MM.1S (cell line): Measurements from ENCODE around the gene SH2D4B.

ENCODE experiments used
- DNase-seq: peaks from one replicate; pipeline ENCODE4 v3.0.0-alpha.2; 2015
- H2AFZ ChIP-seq: fragments of 300-600 bp; sonication (generic); 2 replicates; pipeline ENCODE4 v1.6.0; 2016; ENCODE audit warnings: antibody characterized with exemption, low read length
- H3F3A ChIP-seq: fragments of 300-600 bp; sonication (generic); 2 replicates; pipeline ENCODE4 v1.6.1; 2016; ENCODE audit warnings: mild to moderate bottlenecking, antibody characterized with exemption, low read length, moderate library complexity, mixed read lengths; ENCODE audit not compliant: insufficient read depth
- H3K27ac ChIP-seq: fragments of 300-600 bp; sonication (generic); 2 replicates; pipeline ENCODE4 v1.5.1; 2016; ENCODE audit warnings: mild to moderate bottlenecking, low read length
- H3K27me3 ChIP-seq: fragments of 300-600 bp; sonication (generic); replicated peaks from 2 replicates; pipeline ENCODE4 v1.6.0; 2016; ENCODE audit warnings: low read length; ENCODE audit not compliant: insufficient read depth
- H3K36me3 ChIP-seq: fragments of 300-600 bp; sonication (generic); replicated peaks from 2 replicates; pipeline ENCODE4 v1.6.1; 2016; ENCODE audit warnings: mild to moderate bottlenecking, low read length, mixed read lengths; ENCODE audit not compliant: insufficient read depth
- H3K4me1 ChIP-seq: fragments of 300-600 bp; sonication (generic); 2 replicates; pipeline ENCODE4 v1.6.1; 2016; ENCODE audit warnings: low read length, mixed read lengths
- H3K4me2 ChIP-seq: fragments of 300-600 bp; sonication (generic); 2 replicates; pipeline ENCODE4 v1.6.0; 2016; ENCODE audit warnings: low read depth, low read length
- H3K4me3 ChIP-seq: fragments of 300-600 bp; sonication (generic); 2 replicates; pipeline ENCODE4 v1.5.1; 2016; ENCODE audit warnings: low read length, mixed read lengths
- H3K79me2 ChIP-seq: fragments of 300-600 bp; sonication (generic); 2 replicates; pipeline ENCODE4 v1.6.1; 2016; ENCODE audit warnings: mixed run types, low read length, mixed read lengths
- H3K9ac ChIP-seq: fragments of 300-600 bp; sonication (generic); 2 replicates; pipeline ENCODE4 v1.6.1; 2016; ENCODE audit warnings: low read length, mixed read lengths
- H3K9me2 ChIP-seq: fragments of 300-600 bp; sonication (generic); replicated peaks from 2 replicates; pipeline ENCODE4 v1.6.1; 2016; ENCODE audit warnings: mild to moderate bottlenecking, low read length, mixed read lengths; ENCODE audit not compliant: insufficient read depth
- H3K9me3 ChIP-seq: fragments of 300-600 bp; sonication (generic); replicated peaks from 2 replicates; pipeline ENCODE4 v1.6.1; 2016; ENCODE audit warnings: mild to moderate bottlenecking, low read length, mixed read lengths; ENCODE audit not compliant: insufficient read depth
- H4K20me1 ChIP-seq: fragments of 300-600 bp; sonication (generic); 2 replicates; pipeline ENCODE4 v1.6.1; 2016; ENCODE audit warnings: mild to moderate bottlenecking, low read length, moderate library complexity, mixed read lengths; ENCODE audit not compliant: insufficient read depth
- EZH2 ChIP-seq: fragments of 300-600 bp; sonication (generic); optimal IDR thresholded peaks from 2 replicates; pipeline ENCODE3; 2017; ENCODE audit warnings: low read depth, mild to moderate bottlenecking, antibody characterized with exemption, low read length, mixed read lengths
- EZH2phosphoT487 ChIP-seq: fragments of 300-600 bp; sonication (generic); IDR thresholded peaks from 2 replicates; pipeline ENCODE4 v1.6.1; 2018; ENCODE audit warnings: antibody characterized with exemption, low read length
- TF ChIP-seq, protein P1 (sequence below): fragments of 300-600 bp; sonication (generic); IDR thresholded peaks from 2 replicates; pipeline ENCODE4 v1.5.1; 2016; ENCODE audit warnings: antibody characterized with exemption, low read length, mixed read lengths

Gene SH2D4B

DNA sequence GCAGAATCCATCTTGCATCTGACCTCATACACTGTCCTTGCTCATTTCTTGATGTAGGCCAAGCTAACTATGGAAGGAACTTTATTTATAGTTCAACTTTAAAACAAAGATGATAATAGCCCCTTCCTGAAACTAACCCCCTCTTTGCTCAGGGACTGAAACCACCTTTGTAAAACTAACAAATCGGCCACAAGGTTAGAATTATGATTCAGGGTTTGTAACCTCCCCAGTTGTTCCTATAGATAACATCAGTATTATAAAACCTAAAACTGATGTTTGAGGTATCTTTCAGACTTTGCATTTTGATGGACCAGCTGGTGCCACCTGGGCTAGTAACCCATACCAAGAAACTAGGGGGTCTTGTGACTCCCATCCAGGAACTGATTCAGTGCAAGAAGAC, 143.4 kb downstream of the SH2D4B start:
- TF ChIP-seq EZH2phosphoT487 (no peak), EZH2 (no peak)
- TF ChIP-seq, protein P1, sequence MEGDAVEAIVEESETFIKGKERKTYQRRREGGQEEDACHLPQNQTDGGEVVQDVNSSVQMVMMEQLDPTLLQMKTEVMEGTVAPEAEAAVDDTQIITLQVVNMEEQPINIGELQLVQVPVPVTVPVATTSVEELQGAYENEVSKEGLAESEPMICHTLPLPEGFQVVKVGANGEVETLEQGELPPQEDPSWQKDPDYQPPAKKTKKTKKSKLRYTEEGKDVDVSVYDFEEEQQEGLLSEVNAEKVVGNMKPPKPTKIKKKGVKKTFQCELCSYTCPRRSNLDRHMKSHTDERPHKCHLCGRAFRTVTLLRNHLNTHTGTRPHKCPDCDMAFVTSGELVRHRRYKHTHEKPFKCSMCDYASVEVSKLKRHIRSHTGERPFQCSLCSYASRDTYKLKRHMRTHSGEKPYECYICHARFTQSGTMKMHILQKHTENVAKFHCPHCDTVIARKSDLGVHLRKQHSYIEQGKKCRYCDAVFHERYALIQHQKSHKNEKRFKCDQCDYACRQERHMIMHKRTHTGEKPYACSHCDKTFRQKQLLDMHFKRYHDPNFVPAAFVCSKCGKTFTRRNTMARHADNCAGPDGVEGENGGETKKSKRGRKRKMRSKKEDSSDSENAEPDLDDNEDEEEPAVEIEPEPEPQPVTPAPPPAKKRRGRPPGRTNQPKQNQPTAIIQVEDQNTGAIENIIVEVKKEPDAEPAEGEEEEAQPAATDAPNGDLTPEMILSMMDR = no peak
- no peaks in the 10 kb centered on the region for H3K9me2 ChIP-seq
- H3K4me3 ChIP-seq = no peak overlapping the region
- no peak overlapping the region for H3K4me2 ChIP-seq
- no peak for DNase-seq
- H3K79me2 ChIP-seq = no peaks in the 10 kb centered on the region
- H3F3A ChIP-seq = no peaks in the 10 kb centered on the region
- no peaks in the 10 kb centered on the region for H3K27me3 ChIP-seq
- H3K27ac ChIP-seq = no peak overlapping the region
- H3K9ac ChIP-seq = no peak overlapping the region
- H2AFZ ChIP-seq = no peak overlapping the region
- no peaks in the 10 kb centered on the region for H3K9me3 ChIP-seq
- H4K20me1 ChIP-seq = no peaks in the 10 kb centered on the region
- H3K4me1 ChIP-seq = no peaks in the 10 kb centered on the region
- H3K36me3 ChIP-seq = no peaks in the 10 kb centered on the region

DNA sequence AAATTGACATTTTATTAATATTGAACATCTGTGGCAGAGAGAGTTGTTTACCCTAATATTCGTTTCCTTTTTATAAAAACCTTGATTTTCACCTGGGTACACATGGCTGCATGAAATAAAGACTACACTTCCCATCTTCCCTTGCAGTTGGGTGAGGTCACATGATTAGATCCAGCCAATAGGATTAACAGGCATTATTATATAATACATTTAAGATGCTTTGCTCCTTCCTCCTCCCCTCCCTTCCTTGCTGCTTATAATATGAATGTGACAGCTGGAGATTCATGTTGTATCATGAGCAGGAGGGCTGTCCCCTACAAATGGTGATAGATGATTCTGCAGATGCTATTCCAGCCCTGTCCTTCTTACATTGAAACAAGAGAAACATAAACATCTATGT, 146.6 kb downstream of the SH2D4B start:
- Histone ChIP-seq H4K20me1 (no peaks in the 10 kb centered on the region), H3K27ac (no peak overlapping the region), H3K9me3 (no peaks in the 10 kb centered on the region), H3K4me1 (no peaks in the 10 kb centered on the region), H3K4me2 (no peak overlapping the region), H3K4me3 (no peak overlapping the region), H3K9me2 (no peaks in the 10 kb centered on the region), H3K9ac (no peak overlapping the region), H3K27me3 (no peaks in the 10 kb centered on the region), H3K79me2 (no peaks in the 10 kb centered on the region), H3K36me3 (no peaks in the 10 kb centered on the region), H3F3A (no peaks in the 10 kb centered on the region), H2AFZ (no peak overlapping the region)
- DNase-seq = peak; percentile 21
- no peak for TF ChIP-seq EZH2phosphoT487
- TF ChIP-seq, protein P1 = no peak
- no peak for TF ChIP-seq EZH2

DNA sequence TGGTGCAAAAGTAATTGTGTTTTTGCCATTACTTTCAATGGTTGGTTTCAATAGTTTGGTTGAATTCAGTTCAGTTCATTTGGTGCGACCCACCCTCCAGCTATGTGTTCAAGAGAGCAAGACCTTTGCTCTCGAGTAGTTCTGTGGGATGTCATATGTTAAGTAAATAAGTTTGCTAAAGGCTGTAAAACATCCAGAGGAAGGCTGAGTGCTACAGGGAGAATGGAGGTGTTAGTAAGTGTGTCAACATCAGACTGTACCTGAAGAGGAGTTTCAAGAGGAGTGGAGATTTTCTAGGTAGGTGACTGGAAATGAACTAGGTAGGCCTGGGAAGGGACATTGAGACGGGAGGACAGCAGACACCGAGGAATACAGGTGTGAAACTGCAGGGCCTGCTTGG, 147.7 kb downstream of the SH2D4B start:
- Histone ChIP-seq H3K9ac (no peak overlapping the region), H3K4me1 (no peaks in the 10 kb centered on the region), H3K4me2 (no peak overlapping the region), H3K27ac (no peak overlapping the region), H3F3A (no peaks in the 10 kb centered on the region), H3K9me3 (no peaks in the 10 kb centered on the region), H3K79me2 (no peaks in the 10 kb centered on the region), H3K9me2 (no peaks in the 10 kb centered on the region), H4K20me1 (no peaks in the 10 kb centered on the region), H2AFZ (no peak overlapping the region), H3K4me3 (no peak overlapping the region), H3K27me3 (no peaks in the 10 kb centered on the region), H3K36me3 (no peaks in the 10 kb centered on the region)
- TF ChIP-seq, protein P1 = no peak
- TF ChIP-seq EZH2 (no peak), EZH2phosphoT487 (no peak)
- DNase-seq = no peak
